ENCODE results near the gene PEX14.

- TF ChIP-seq HDAC2 (IDR thresholded peaks at IDR 0.05): no peak
- no peak for TF ChIP-seq TAF7 (tag; IDR thresholded peaks at IDR 0.05)
- no peak for TF ChIP-seq CUX1 (CRISPR knock-in tag; IDR thresholded peaks at IDR 0.05)
- no peak for TF ChIP-seq CTCF (IDR thresholded peaks at IDR 0.05 in 2 of 3, conservative IDR thresholded peaks at IDR 0.05 in 1 of 3; ENCODE audit: insufficient read depth in 2 of 3, low read depth in 1 of 3, low read length in 3 of 3)
- TF ChIP-seq ATF2 (CRISPR knock-in tag; IDR thresholded peaks at IDR 0.05): no peak
- TF ChIP-seq NKRF (IDR thresholded peaks at IDR 0.05; ENCODE audit: borderline replicate concordance): no peak
- TF ChIP-seq RAD51 (IDR thresholded peaks at IDR 0.05; ENCODE audit: borderline replicate concordance, low read depth): no peak
- TF ChIP-seq ZBTB33 (CRISPR knock-in tag; IDR thresholded peaks at IDR 0.05): no peak
- no peak for TF ChIP-seq EP300 (IDR thresholded peaks at IDR 0.05; ENCODE audit: low read length)
- TF ChIP-seq BHLHE40 (IDR thresholded peaks at IDR 0.05; ENCODE audit: low read length): no peak
These were observed 100.9 kb downstream of the PEX14 start for GRCh38 chr1:10575616-10576015.
